ENCODE results near the gene SOWAHD.

DNA sequence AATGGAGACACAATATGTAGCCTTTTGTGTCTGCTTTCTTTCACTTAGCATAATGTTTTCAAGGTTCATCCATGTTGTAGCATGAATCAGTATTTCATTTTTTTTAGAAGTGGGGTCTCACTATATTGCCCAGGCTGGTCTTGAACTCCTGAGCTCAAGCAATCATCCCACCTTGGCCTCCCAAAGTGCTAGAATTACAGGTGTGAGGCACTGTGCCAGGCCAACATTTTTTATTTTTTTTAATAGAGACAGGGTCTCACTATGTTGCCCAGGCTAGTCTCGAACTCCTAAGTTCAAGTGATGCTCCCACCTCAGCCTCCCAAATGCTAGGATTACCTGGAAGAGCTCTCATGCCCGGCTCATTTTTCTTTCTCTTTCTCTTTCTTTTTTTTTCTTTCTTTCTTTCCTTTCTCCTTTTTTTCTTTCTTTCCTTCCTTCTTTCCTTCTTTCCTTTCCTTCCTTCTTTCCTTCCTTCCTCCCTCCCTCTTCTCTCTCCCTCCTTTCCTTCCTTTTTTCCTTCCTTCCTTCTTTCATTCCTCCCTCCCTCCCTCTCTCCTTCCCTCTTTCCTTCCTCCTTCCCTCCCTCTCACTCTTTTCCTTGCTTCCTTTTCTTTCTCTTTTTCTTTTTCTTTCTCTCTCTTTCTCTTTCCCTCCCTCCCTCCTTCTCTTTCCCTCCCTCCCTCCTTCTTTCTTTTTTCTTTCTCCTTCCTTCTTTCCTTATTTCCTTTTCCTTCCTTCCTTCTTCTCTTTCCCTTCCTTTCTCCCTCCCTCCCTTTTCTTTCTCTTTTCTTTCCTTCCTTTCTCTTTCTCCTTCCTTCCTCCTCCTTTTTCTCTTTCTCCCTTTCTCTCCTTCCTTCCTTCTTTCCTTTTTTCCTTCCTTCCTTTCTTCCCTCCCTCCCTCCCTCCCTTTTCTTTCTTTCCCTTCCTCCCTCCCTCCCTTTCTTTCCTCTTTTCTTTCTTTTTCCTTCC is 43.1 kb downstream of the SOWAHD start:
- TF ChIP-seq POLR2A (IDR thresholded peaks at IDR 0.05) = no peak
- TF ChIP-seq, protein P1, sequence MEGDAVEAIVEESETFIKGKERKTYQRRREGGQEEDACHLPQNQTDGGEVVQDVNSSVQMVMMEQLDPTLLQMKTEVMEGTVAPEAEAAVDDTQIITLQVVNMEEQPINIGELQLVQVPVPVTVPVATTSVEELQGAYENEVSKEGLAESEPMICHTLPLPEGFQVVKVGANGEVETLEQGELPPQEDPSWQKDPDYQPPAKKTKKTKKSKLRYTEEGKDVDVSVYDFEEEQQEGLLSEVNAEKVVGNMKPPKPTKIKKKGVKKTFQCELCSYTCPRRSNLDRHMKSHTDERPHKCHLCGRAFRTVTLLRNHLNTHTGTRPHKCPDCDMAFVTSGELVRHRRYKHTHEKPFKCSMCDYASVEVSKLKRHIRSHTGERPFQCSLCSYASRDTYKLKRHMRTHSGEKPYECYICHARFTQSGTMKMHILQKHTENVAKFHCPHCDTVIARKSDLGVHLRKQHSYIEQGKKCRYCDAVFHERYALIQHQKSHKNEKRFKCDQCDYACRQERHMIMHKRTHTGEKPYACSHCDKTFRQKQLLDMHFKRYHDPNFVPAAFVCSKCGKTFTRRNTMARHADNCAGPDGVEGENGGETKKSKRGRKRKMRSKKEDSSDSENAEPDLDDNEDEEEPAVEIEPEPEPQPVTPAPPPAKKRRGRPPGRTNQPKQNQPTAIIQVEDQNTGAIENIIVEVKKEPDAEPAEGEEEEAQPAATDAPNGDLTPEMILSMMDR (IDR thresholded peaks at IDR 0.05) = no peak
- no peak for TF ChIP-seq POLR2AphosphoS5 (IDR thresholded peaks at IDR 0.05)
- TF ChIP-seq EP300 (IDR thresholded peaks at IDR 0.05) = no peak

All from gastroesophageal sphincter (tissue), 3 donors.